ENCODE measurements around the gene TAF1D.
A peak's percentile ranks its signal among the peaks of the same experiment; 100 is the strongest.
"Not testable (repeated sequence)": the region's sequence is repeated elsewhere in the genome, so short reads cannot be mapped to it uniquely, and the experiment has no call there.

The TAF1D gene

DNA sequence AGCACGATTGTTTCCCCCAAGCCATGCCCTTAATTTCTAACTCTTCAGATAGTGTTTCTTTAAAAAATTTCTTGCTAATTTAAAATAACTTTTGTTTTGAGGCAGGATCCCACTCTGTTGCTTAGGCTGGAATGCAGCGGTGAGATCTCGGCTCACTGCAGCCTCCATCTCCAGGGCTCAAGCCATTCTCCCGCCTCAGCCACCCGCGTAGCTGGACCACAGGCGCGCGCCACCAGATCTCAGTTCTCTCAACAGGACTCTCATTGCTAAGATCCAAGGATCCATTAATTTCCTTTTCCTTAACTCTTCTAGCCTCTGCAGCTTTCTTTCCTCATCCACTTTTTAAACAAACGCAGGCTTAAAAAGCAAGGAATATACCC, 42.5 kb upstream of the TAF1D start:
- Histone ChIP-seq H2AK5ac (ENCODE audit: low read length, severe bottlenecking) (no peak overlapping the region), H3K9me3 (ENCODE audit: control insufficient read depth, low read length) (no peaks in the 10 kb centered on the region), H2BK5ac (ENCODE audit: low read depth, low read length, poor library complexity, severe bottlenecking) (no peak overlapping the region), H4K91ac (ENCODE audit: low read length) (no peak overlapping the region), H2AFZ (ENCODE audit: low read depth, low read length) (no peak overlapping the region), H3K23ac (ENCODE audit: low read length in 2 of 2) (no peak overlapping the region), H3K4me3 (ENCODE audit: insufficient read depth in 1 of 2, low read depth in 1 of 2, low read length in 2 of 2) (peak overlapping the region; percentile 58 to 91), H2BK15ac (ENCODE audit: low read depth, poor library complexity, severe bottlenecking) (no peak overlapping the region), H3K36me3 (ENCODE audit: control insufficient read depth in 1 of 2, insufficient read depth in 2 of 2, low read depth in 1 of 2, low read length in 2 of 2) (peaks cover 2 to 9% of the 10 kb centered on the region in 2 experiments), H3K4me1 (ENCODE audit: control insufficient read depth, insufficient read depth, low read depth, low read length) (peaks cover 5% of the 10 kb centered on the region), H3K4me2 (ENCODE audit: low read length, poor library complexity, severe bottlenecking) (peak overlapping the region; percentile 82), H3K27ac (ENCODE audit: low read length, poor library complexity, severe bottlenecking) (peak overlapping the region; percentile 54), H3K18ac (ENCODE audit: low read depth in 1 of 2, low read length in 2 of 2) (no peak overlapping the region), H3K9ac (ENCODE audit: low read length) (peak overlapping the region; percentile 97), H3K14ac (ENCODE audit: low read length in 2 of 2) (no peak overlapping the region), H4K8ac (ENCODE audit: low read length) (peak overlapping the region; percentile 80), H3K4ac (ENCODE audit: low read depth in 1 of 2, low read length in 2 of 2) (no peak overlapping the region), H3K79me1 (replicated peaks; ENCODE audit: low read length, poor library complexity, severe bottlenecking) (peaks cover 4% of the 10 kb centered on the region), H3K27me3 (ENCODE audit: control insufficient read depth in 1 of 2, insufficient read depth in 1 of 2, low read length in 2 of 2) (no peaks in the 10 kb centered on the region), H2BK12ac (ENCODE audit: low read length in 2 of 2) (no peak overlapping the region), H2BK120ac (ENCODE audit: low read depth, low read length) (peak overlapping the region; percentile 34)
- 0% methylated on average over 9 of the region's 10 CpGs for WGBS
- no peak for DNase-seq

GRCh38 chr11:93783362-93783761, 42.1 kb upstream of the TAF1D start:
- 91% methylated on average over 4 of the region's 7 CpGs for WGBS
- Histone ChIP-seq H3K36me3 (ENCODE audit: control insufficient read depth in 1 of 2, insufficient read depth in 2 of 2, low read depth in 1 of 2, low read length in 2 of 2) (peaks cover 2 to 6% of the 10 kb centered on the region in 2 experiments), H2BK15ac (ENCODE audit: low read depth, poor library complexity, severe bottlenecking) (no peak overlapping the region)

DNA sequence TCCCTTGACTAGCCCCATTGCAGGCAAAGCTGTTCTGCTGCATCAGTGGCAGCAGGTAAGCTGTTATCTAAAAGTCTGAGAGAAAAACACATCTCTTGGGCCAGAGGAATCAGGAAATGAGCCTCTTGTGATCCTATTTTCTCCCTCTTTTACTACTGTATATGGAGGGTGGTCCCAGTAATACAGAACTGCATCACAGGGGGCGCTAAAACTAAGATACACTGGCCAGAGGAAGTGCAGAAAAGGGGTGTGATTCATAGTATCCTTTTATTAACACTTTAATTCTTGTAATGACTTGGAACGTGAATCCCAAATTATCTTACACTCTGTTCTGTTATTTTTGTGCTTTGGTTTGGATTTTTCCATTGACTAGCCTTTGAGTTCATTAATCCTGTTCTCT, 34.0 kb upstream of the TAF1D start:
- Histone ChIP-seq H3K9me3 (ENCODE audit: control insufficient read depth, low read length) (no peaks in the 10 kb centered on the region), H3K9ac (ENCODE audit: low read length) (no peak overlapping the region), H3K18ac (ENCODE audit: low read depth in 1 of 2, low read length in 2 of 2) (no peak overlapping the region), H2BK15ac (ENCODE audit: low read depth, poor library complexity, severe bottlenecking) (no peak overlapping the region), H3K27ac (ENCODE audit: low read length, poor library complexity, severe bottlenecking) (no peak overlapping the region), H2AK5ac (ENCODE audit: low read length, severe bottlenecking) (no peak overlapping the region), H3K23ac (ENCODE audit: low read length in 2 of 2) (no peak overlapping the region), H2BK120ac (ENCODE audit: low read depth, low read length) (no peak overlapping the region), H4K8ac (ENCODE audit: low read length) (no peak overlapping the region), H3K36me3 (ENCODE audit: control insufficient read depth in 1 of 2, insufficient read depth in 2 of 2, low read depth in 1 of 2, low read length in 2 of 2) (peaks cover 0 to 2% of the 10 kb centered on the region in 2 experiments), H3K4me2 (ENCODE audit: low read length, poor library complexity, severe bottlenecking) (no peak overlapping the region), H2BK5ac (ENCODE audit: low read depth, low read length, poor library complexity, severe bottlenecking) (no peak overlapping the region), H3K4ac (ENCODE audit: low read depth in 1 of 2, low read length in 2 of 2) (no peak overlapping the region), H3K27me3 (ENCODE audit: control insufficient read depth in 1 of 2, insufficient read depth in 1 of 2, low read length in 2 of 2) (no peaks in the 10 kb centered on the region), H3K4me1 (ENCODE audit: control insufficient read depth, insufficient read depth, low read depth, low read length) (no peaks in the 10 kb centered on the region), H4K91ac (ENCODE audit: low read length) (no peak overlapping the region), H2BK12ac (ENCODE audit: low read length in 2 of 2) (no peak overlapping the region), H3K79me1 (replicated peaks; ENCODE audit: low read length, poor library complexity, severe bottlenecking) (no peaks in the 10 kb centered on the region), H3K14ac (ENCODE audit: low read length in 2 of 2) (no peak overlapping the region), H2AFZ (ENCODE audit: low read depth, low read length) (no peak overlapping the region), H3K4me3 (ENCODE audit: insufficient read depth in 1 of 2, low read depth in 1 of 2, low read length in 2 of 2) (no peak overlapping the region)
- peak; percentile 18 for DNase-seq
- 0% methylated on average over 1 of the region's 2 CpGs for WGBS

More at GRCh38 chr11:93783362-93783761, 42.1 kb upstream of the TAF1D start:
- H3K4me3 ChIP-seq (ENCODE audit: insufficient read depth in 1 of 2, low read depth in 1 of 2, low read length in 2 of 2): peak overlapping the region in 1 of 2 experiments; percentile 91
- H2AK5ac ChIP-seq (ENCODE audit: low read length, severe bottlenecking): peak overlapping the region; percentile 61
- H3K9ac ChIP-seq (ENCODE audit: low read length): peak overlapping the region; percentile 97
- H3K4me1 ChIP-seq (ENCODE audit: control insufficient read depth, insufficient read depth, low read depth, low read length): peaks cover 5% of the 10 kb centered on the region
- H2BK5ac ChIP-seq (ENCODE audit: low read depth, low read length, poor library complexity, severe bottlenecking): no peak overlapping the region
- no peak overlapping the region for H3K27ac ChIP-seq (ENCODE audit: low read length, poor library complexity, severe bottlenecking)
- no peak overlapping the region for H4K91ac ChIP-seq (ENCODE audit: low read length)
- no peaks in the 10 kb centered on the region for H3K27me3 ChIP-seq (ENCODE audit: control insufficient read depth in 1 of 2, insufficient read depth in 1 of 2, low read length in 2 of 2)
- no peak overlapping the region for H2BK120ac ChIP-seq (ENCODE audit: low read depth, low read length)
- no peak overlapping the region for H3K4ac ChIP-seq (ENCODE audit: low read depth in 1 of 2, low read length in 2 of 2)
- H2BK12ac ChIP-seq (ENCODE audit: low read length in 2 of 2): no peak overlapping the region
- peak overlapping the region; percentile 82 for H3K4me2 ChIP-seq (ENCODE audit: low read length, poor library complexity, severe bottlenecking)
- H2AFZ ChIP-seq (ENCODE audit: low read depth, low read length): no peak overlapping the region
- H3K79me1 ChIP-seq (replicated peaks; ENCODE audit: low read length, poor library complexity, severe bottlenecking): peaks cover 4% of the 10 kb centered on the region
- no peak overlapping the region for H3K14ac ChIP-seq (ENCODE audit: low read length in 2 of 2)
- H3K23ac ChIP-seq (ENCODE audit: low read length in 2 of 2): no peak overlapping the region
- no peak overlapping the region for H3K18ac ChIP-seq (ENCODE audit: low read depth in 1 of 2, low read length in 2 of 2)
- peak overlapping the region; percentile 60 for H4K8ac ChIP-seq (ENCODE audit: low read length)
- H3K9me3 ChIP-seq (ENCODE audit: control insufficient read depth, low read length): no peaks in the 10 kb centered on the region
- no peak for DNase-seq

- H3K23ac ChIP-seq (ENCODE audit: low read length in 2 of 2); H3K14ac ChIP-seq (ENCODE audit: low read length in 2 of 2); H2AK5ac ChIP-seq (ENCODE audit: low read length, severe bottlenecking); H2BK12ac ChIP-seq (ENCODE audit: low read length in 2 of 2); H3K27me3 ChIP-seq (ENCODE audit: control insufficient read depth in 1 of 2, insufficient read depth in 1 of 2, low read length in 2 of 2); H3K4ac ChIP-seq (ENCODE audit: low read depth in 1 of 2, low read length in 2 of 2); H3K79me1 ChIP-seq (replicated peaks; ENCODE audit: low read length, poor library complexity, severe bottlenecking); H3K9ac ChIP-seq (ENCODE audit: low read length); H4K91ac ChIP-seq (ENCODE audit: low read length); H3K4me3 ChIP-seq (ENCODE audit: insufficient read depth in 1 of 2, low read depth in 1 of 2, low read length in 2 of 2); H2AFZ ChIP-seq (ENCODE audit: low read depth, low read length); H3K36me3 ChIP-seq (ENCODE audit: control insufficient read depth in 1 of 2, insufficient read depth in 2 of 2, low read depth in 1 of 2, low read length in 2 of 2); H4K8ac ChIP-seq (ENCODE audit: low read length); H3K9me3 ChIP-seq (ENCODE audit: control insufficient read depth, low read length); H3K18ac ChIP-seq (ENCODE audit: low read depth in 1 of 2, low read length in 2 of 2); H3K4me2 ChIP-seq (ENCODE audit: low read length, poor library complexity, severe bottlenecking); H3K27ac ChIP-seq (ENCODE audit: low read length, poor library complexity, severe bottlenecking); H2BK120ac ChIP-seq (ENCODE audit: low read depth, low read length); H3K4me1 ChIP-seq (ENCODE audit: control insufficient read depth, insufficient read depth, low read depth, low read length); H2BK15ac ChIP-seq (ENCODE audit: low read depth, poor library complexity, severe bottlenecking); DNase-seq; H2BK5ac ChIP-seq (ENCODE audit: low read depth, low read length, poor library complexity, severe bottlenecking): not testable (repeated sequence)
- WGBS: 100% methylated on average over 1 of the region's 3 CpGs
Measured at GRCh38 chr11:93774560-93774959, 33.3 kb upstream of the TAF1D start.

Data from mesenchymal stem cell (in vitro differentiated cells and primary cell).